GM21723 (cell line): ENCODE measurements around the gene CCT6B.
"Not testable (repeated sequence)": the region's sequence is repeated elsewhere in the genome, so short reads cannot be mapped to it uniquely, and the experiment has no call there.

Experiments used
- ATAC-seq: cut with Tn5 transposase; IDR thresholded peaks from one replicate; pipeline ENCODE4 v1.9.1; 2021; ENCODE audit warnings: mild to moderate bottlenecking, moderate library complexity; ENCODE audit not compliant: unreplicated experiment

The CCT6B gene, protein sequence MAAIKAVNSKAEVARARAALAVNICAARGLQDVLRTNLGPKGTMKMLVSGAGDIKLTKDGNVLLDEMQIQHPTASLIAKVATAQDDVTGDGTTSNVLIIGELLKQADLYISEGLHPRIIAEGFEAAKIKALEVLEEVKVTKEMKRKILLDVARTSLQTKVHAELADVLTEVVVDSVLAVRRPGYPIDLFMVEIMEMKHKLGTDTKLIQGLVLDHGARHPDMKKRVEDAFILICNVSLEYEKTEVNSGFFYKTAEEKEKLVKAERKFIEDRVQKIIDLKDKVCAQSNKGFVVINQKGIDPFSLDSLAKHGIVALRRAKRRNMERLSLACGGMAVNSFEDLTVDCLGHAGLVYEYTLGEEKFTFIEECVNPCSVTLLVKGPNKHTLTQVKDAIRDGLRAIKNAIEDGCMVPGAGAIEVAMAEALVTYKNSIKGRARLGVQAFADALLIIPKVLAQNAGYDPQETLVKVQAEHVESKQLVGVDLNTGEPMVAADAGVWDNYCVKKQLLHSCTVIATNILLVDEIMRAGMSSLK

DNA sequence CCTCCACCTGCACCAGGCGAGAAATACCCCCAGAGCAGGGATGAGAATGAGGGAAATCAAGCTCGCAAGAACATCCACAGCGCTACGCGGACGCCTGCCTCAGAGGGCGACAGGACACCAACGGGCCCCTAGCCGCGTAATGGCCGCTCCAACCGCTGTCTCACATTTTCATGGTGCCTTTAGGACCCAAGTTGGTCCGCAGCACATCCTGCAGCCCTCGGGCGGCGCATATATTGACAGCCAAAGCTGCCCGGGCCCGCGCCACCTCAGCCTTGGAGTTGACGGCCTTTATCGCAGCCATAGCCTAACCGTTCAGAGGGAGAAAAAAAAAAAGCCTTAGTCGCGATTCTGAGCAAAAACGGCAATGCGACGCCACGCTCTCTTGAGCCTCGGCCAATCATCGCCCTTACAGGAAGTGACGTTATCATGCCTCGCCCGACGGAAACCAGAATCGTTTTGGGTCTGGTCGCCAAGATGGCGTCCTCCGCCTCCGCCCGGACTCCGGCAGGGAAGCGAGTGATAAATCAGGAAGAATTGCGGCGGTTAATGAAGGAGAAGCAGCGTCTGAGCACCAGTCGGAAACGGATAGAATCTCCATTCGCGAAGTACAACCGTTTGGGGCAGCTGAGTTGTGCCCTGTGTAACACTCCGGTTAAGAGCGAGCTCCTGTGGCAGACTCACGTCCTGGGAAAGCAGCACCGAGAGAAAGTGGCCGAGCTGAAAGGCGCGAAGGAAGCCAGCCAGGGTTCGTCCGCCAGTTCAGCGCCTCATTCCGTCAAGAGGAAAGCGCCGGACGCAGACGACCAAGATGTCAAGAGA, at the start of gene CCT6B, which contains the start of gene ZNF830:
TSS of gene CCT6B (minus strand) at position 368 of the 819 bp plus-strand sequence. CDS start at position 301, 67 bp downstream.
TSS of gene ZNF830 (plus strand) at position 448 of the 819 bp plus-strand sequence. CDS start at position 475, 27 bp downstream.
- ATAC-seq: peak; percentile 89

DNA sequence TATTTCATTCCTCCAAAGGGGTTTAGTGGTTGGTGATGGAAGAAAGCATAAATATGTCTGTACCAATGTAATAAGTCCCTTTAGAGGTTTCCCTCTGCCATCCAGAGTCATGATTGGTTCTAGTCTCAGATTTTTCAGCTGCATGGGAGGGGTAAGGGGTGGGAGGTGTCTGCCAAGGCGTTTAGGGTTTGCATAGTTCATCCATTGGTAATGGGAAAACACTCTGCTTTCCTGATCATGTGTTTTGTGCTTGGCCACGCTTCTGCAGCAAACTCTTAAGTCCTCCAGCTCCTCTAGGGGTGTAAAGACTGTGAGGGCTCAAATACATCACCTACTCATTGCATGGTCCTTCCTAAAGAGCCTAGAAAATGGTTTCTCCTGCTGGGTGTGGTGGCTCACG, 48.8 kb upstream of the CCT6B start:
- ATAC-seq: no peak

DNA sequence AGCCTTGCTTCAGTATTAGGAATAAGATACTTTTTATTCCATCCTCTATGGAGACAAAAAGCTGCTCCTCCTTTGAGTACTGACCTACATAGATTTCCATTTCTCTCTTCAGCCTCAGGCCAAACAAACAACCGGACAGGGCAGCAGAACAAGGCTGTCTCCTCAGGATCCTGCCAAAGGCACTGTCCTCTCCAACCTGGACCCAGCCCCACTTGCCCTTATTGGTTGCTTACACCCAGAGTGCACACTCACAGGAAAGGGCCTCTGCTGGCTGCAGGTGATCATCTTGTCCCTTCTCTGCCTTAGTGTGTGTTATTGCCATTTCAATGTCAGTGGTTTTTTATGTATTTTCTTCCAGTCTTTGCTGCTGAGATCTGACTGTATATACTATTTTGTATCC, 45.7 kb upstream of the CCT6B start:
- no peak for ATAC-seq

DNA sequence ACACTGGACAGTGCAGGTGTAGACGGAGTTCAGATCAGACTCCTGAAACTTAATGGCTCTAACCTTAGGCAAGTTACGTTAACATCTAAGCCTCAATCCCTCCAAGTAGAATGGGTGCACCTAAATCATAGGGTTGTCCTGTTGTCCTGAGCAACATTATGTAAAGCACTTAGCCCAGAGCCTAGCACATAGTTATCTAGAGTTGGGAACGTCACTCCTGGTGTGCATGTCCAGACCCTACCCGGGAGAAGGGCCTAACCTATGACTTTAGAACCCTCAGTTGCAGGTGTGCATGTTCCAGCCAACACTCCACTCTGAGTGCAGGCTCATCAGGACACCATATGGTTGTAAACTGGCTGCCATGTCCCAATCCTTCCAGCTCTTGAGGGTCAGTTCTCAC, 45.1 kb upstream of the CCT6B start:
- no peak for ATAC-seq

DNA sequence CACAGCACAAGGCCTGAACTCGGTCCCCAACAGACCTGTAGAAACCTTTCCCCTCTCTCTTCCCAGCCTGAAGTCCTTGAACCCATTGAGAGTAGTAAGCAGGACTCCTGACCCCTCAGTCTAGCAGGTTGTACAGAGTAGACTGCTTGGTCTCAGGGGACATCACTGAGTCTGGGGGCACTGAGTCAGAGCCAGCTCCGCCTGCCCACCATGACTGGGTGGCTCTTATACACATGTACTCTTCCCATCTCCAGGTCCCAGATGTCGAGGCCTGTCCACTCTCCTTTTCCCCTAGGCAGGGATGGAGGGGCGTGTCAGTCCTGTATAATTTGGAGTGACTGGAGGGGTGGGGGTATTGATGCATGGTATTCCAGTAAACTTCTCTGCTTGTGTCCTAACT, 42.5 kb upstream of the CCT6B start:
- no peak for ATAC-seq

DNA sequence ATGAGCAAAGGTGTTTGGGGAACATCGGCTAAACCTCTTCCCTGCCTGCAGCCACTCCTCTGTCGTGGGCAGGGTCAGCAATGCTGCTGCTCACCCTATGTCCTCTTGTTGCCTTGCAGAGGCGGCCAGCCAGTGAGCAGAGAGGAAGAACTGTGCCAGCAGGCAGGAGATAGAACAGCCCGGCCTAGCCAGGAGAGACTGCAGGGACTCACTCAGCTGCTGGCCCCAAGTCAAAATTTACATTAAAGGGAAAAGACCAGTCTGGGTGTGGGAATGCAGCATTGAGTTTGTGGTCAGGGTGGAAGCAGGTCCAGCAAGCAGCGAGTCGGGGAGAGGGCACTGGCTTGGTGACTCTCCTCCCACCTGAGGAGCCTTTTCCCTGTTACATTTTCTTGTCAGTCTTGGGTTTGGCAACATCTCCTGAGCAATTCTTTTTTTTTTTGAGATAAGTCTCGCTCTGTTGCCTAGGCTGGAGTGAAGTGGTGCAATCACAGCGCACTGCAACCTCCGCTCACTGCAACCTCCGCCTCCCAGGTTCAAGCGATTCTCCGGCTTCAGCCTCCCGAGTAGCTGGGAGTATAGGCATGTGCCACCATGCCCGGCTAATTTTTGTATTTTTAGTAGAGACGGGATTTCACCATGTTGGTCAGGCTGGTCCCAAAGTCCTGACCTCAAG, 41.8 kb upstream of the CCT6B start:
- ATAC-seq: no peak

DNA sequence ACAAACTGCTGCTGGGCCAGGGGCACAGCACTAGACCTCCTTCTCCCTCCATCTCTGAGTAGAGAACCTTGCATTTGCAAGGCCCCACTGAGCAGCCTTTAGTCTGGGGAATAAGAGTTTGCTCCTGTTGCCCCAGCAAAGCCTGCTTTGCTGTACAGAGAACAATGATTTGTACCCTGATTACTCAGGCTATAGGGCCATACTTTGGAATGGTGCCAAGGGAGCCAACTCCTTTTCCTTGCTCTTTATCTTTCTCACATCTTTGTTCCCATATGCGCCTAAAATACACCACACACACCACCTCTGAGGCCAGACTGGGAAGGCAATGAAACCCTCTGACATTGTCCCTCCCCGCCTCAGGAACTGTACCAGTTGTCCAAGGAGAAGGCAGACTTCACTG, 40.3 kb upstream of the CCT6B start:
- ATAC-seq: no peak

DNA sequence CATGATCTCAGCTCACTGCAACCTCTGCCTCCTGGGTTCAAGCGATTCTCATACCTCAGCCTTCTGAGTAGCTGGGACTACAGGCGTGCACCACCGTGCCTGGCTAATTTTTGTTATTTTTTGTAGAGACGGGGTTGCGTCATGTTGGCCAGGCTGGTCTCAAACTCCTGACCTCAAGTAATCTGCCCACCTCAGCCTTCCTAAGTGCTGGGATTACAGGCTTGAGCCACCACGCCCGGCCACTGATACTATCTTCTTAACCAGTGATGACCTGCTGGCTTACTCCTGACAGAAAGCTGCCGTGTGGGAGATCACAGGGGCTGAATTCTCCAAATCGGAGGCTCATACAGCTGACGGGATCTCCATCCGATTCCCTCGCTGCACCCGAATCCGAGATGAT, 39.7 kb upstream of the CCT6B start:
- not testable (repeated sequence) for ATAC-seq

DNA sequence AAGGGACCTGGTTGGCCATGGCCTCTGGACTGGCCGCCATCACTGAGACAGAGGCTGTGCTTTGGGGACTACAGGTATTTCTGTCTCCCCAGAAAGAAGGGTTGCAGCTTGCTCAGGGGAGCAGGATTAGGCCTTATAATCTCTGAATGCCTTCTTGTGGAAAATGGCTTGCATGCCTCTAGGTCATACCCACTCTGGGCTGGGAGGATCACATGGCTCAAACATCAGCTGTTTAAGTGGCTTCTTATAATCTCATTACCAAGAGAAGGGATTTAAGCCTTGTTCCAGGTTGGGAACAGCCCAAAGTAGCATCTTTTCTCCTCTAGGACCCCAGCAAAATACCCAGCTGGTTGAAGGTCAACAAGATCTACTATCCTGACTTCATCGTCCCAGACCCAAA, 38.2 kb upstream of the CCT6B start:
- no peak for ATAC-seq

DNA sequence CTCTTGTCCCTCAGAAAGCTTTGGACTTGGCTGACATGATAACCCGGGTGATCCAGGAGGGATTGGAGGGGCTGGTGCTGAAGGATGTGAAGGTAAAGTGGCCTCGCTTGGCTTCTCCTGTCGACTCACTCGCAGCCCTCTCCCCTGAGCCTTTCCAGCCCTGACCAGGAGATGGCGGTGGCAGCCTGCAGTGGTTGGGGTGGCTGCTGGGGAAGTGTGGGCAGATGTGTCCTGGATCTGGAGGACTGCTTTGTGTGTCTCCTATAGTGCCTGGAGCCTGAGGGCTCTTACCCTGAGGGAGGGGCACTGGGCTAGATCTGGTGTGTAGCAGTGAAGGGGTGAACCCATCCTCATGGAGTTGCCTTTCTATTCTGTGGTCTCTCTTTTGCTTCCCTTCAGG, 36.9 kb upstream of the CCT6B start:
- ATAC-seq: peak; percentile 57

DNA sequence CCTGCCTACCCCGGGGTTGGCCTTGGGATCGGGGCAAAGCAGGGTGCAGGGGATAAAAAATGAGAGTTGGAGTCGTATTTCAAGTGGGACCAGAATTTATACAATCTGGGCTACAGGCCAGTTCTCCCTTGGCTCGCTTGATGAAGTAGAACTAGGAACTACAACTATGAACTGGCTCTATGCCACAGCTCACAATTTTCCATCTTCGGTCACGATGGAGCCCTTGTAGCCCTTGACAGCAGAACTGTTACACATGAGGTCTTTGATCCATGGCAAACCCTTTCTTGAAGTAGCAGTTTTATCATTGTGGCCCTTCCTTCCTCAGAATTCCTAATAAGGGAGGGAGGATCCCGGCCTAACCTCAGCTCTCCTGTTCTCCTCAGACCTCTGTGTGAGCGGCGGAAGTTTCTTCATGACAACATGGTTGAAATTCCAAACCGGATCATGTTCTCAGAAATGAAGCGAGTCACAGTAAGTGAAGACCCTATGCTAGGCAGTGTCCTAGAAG, 36.1 kb upstream of the CCT6B start:
- no peak for ATAC-seq

DNA sequence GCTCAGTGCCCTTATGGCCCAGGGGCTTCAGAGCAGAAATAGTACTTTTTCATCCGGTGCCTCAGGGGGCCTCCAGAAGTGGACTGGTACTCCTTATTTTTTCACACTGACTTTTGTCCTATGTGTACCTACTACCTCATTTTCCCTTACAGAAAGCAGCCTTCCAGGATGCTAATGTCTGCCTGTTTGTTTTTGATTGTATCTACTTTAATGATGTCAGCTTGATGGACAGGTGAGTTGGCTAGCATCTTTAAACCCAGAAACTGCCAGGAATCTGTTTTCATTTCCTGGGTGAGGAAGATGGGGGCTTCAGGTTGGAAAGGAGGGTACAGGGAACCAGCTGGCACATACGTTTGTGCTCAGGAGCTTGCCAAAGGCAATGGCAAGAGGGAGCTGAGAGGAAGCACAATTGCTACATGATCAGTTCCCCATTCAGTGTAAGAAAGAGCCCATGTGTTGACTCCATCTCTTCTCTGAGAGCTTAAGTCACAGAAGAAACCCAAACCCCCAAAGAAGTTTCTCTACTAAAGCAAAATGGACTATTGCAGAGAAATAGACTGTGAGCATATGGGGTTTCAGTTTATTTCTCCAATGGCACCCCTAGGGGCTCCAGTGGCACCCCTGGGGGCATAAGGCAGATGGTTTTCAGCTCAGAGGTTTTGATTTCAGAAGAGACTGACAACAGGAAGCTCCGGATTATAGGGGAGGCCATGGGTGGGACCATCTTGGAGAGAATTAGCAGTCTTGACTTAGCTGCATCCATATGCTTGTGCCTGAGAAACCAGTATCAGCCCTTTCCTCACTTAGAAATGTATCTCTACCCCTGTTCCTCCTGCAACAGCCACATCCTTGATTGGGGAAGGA, 35.4 kb upstream of the CCT6B start:
- ATAC-seq: no peak

DNA sequence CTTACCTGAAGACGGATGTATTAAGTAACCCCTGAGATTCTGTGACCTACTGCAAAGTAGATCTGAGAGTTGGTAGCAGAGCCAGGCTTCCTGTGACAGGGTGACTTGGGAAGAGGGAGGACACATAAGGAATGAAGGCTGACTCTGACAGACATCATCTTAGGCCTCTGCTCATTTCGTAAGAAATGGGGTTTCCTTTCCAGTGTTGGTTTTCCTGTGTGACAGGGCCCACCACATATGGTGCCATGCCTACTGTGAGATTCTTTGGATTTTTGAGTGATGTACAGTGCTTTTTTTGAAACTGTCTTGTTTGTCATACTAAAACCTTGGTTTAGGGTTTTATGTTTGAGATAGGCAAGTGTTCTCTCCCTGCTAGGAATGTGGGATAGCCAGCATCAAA, 31.8 kb upstream of the CCT6B start:
- ATAC-seq: no peak

DNA sequence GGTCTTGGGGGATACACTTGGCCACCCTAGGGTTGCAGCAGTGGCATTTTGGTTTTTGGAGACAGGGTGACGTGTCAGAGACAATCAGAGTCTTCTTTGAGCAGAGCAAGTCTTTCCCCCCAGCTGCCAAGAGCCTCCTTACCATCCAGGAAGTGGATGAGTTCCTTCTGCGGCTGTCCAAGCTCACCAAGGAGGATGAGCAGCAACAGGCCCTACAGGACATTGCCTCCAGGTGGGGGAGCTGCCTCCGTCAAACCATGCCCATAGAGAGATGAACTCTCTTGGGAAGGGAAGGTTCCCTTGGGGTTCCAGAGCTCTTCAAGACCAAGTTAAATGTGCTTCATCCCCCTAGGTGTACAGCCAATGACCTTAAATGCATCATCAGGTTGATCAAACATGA, 30.3 kb upstream of the CCT6B start:
- no peak for ATAC-seq

DNA sequence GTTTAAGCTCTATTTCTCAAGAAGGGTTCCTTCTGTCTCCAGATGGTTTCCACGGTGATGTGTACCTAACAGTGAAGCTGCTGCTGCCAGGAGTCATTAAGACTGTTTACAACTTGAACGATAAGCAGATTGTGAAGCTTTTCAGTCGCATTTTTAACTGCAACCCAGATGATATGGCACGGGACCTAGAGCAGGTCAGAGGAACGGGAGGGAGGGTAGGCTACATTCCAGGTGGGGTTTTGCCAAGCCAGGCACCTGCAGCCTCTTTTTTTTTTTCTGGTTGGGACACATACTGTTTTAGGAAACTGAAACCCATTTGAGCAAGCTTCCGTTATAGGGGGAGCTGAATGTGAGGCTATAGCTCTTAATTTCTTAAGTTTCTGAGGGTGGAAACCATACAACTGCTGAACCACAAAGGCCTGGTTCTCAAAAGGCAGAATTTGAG, 29.7 kb upstream of the CCT6B start:
- no peak for ATAC-seq

DNA sequence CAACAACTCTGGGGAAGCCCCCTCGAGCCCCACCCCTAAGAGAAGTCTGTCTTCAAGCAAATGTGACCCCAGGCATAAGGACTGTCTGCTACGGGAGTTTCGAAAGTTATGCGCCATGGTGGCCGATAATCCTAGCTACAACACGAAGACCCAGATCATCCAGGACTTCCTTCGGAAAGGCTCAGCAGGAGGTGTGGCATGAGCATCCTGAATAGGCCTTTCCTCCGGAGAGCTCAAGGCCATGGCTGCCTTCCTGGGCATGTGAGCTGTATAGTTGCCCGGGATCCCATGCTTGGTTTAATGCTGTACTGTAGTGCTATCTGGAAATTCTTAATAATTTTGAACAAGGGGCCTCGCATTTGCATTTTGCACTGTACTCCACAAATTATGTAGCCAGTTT, 28.2 kb upstream of the CCT6B start:
- no peak for ATAC-seq

DNA sequence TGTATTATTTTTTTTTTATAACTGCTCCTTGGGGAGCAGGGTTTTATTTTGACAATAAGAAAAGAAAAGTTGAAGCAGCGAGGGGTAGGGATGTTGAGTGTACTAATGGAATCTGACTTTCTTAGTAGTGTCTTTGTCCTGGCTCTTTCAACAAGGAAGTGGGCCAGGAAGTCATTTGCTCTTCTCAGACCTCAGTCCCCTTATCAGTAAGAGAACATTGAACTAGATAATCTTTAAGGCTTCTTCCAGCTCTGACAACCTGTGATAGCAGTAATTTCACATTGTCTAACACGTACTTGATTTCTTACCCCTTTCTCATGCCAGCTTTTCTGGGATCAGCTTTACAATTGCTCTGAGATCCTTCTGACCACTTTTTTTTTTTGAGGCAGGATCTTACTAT, 27.4 kb upstream of the CCT6B start:
- no peak for ATAC-seq

DNA sequence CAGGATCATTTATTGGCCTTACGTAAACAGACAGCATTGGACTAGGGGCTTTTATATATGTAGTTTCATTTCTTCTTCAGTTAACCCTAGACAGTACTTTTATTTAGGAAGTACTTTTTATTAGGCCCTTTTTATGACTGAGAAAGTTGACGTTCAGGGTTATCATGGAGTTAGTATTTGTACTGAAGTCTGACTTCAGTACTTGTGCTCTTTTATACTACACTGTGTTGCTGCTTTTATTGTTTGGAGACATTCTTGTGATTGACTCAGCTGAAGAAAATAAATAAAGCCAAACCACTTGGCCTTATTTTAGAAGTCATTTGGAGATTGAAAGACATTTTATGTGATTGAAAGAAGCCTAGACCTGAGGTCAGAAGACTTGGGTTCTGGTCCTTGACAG, 26.0 kb upstream of the CCT6B start:
- ATAC-seq: no peak

DNA sequence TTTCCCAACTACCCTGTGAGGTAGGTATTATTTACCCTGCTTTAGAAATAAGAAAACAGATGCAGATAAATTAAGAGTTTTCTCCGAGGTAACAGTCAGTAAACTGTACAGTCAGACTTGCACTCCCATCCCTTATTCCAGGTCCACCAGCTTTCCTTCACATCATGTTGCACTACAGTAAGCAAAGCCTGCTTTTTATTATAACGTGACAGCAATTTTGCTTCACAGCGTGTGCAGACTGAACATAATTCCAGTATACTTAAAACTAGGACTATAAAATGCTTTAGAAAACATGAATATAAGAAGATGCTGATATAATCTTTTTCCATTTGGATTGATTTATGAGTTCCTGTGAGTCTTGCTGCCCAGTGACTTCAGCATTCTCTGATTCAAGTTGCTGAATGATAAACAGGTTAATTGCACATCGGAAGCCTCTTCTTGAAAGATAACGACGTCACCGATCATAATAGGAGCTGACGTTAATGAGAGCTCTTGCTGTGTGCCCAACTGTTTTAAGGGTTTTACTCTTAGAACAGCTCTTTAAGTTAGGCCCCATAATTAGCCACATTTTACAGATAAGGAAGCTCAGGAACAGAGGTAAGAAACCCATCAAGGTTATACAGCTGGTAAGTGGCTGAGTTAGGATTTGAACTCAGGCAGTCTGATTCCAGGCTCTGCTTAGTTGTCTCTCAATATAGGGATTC, 20.4 kb upstream of the CCT6B start:
- no peak for ATAC-seq
